HG03521 (cell line): ENCODE results near the gene EEF1AKMT2.
A peak's percentile ranks its signal among the peaks of the same experiment; 100 is the strongest.

Experiments
- ATAC-seq: cut with Tn5 transposase; IDR thresholded peaks from one replicate; pipeline ENCODE4 v1.9.1; 2021; ENCODE audit warnings: mild to moderate bottlenecking, moderate library complexity; ENCODE audit not compliant: unreplicated experiment

Gene EEF1AKMT2

GRCh38 chr10:124723826-124724225, 67.9 kb downstream of the EEF1AKMT2 start:
- ATAC-seq, result no peak

GRCh38 chr10:124722798-124723783, 68.6 kb downstream of the EEF1AKMT2 start:
- peak; percentile 60 for ATAC-seq

DNA sequence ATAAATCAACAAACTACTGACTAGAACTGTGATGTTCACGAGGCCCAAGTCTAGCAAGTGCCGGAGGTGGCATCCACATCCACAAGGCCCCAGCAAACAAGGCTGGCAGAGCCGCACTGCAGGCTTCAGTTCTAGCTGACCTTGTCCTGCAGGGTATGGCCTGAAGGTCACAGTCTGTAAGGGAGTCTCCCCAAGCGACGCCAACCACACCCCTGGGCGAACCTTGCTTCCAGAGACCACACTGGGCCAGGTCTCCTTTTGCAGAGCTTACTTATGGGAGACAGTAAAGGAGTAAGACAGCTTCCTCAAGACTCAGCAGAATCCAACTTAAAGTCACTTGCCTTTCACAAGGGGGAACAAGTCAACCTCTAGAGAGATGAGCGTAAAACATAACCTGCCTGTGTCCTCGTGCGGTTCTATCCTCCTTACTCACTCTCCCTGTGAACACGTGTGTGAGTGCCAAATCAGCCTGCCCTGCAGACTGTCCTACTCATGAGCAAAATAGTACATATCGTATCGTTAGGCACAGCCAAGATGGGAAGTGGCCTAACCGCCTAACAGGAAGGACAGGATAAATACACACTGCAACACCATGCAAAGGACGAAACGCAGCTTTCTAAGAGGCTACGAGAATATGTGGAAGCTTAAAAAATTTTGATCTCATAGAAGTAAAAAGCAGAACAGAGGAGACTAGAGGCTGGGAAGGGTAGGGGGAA, 70.2 kb downstream of the EEF1AKMT2 start:
- ATAC-seq, result no peak

- ATAC-seq, result peak; percentile 42
Observed at GRCh38 chr10:124719213-124719851, 72.4 kb downstream of the EEF1AKMT2 start.

DNA sequence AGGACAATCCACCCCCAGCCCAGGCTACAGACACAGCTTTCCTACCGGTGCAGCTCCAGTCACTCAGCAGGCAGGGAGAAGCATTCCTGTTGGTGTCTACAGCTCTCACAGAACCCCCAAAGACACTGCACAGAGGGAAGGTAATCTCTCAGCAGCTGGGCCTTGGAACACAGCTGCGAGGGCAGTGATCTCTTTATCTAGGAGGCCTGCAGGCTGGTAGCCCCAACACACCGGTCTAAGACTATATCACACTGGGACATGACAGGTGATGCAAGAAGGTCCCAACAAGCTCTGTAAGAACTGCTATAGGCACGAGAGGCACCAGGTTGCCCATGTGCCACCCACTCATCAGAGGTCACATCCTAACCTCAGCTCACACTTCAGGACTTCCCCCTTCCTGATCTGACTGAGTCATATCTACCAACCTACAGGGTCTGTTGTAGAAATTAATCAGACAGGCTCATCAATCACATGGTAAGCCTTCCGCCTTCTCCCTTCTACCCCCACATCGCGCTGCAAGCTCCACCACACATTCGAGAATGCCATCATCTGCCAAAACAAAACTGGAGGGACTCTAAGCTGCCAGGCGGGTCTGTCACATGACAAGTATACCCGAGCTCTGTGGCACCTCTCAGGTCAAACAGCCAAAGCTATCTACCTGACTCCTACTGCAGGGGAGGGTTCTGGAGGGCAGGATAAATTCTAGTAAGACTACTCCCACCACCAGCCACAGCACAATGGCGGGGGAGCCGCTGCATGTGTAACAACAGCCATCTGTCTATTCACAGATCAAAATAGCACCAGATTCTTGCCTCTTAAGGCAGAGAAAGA, 73.6 kb downstream of the EEF1AKMT2 start:
- peak; percentile 46 for ATAC-seq

GRCh38 chr10:124717041-124717757, 74.5 kb downstream of the EEF1AKMT2 start:
- no peak for ATAC-seq

GRCh38 chr10:124716369-124716768, 75.3 kb downstream of the EEF1AKMT2 start:
- ATAC-seq, result no peak

DNA sequence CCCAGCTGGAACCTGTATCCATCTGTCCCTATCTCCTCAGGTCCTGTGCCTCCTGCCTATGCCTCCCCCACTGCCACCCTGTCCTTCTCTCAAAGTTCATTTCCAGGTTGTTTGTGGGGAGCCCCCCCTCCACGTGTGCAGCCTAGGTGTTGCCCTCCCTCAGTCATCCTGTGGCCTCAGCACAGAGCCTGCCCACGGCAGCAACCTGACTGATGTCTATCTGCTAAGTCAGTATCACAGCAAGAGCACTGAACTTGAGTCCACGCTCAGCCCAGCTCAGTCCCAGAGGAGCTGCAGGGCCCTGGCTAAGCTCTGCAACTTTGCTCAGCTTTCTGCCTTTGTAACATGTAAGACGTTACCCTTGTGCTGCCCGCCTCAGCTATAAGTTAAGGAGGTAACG, 76.2 kb downstream of the EEF1AKMT2 start:
- ATAC-seq, result no peak

- ATAC-seq, result no peak
Observed at GRCh38 chr10:124713679-124714255, 77.9 kb downstream of the EEF1AKMT2 start.

- no peak for ATAC-seq
Observed at GRCh38 chr10:124712704-124713407, 78.8 kb downstream of the EEF1AKMT2 start.

DNA sequence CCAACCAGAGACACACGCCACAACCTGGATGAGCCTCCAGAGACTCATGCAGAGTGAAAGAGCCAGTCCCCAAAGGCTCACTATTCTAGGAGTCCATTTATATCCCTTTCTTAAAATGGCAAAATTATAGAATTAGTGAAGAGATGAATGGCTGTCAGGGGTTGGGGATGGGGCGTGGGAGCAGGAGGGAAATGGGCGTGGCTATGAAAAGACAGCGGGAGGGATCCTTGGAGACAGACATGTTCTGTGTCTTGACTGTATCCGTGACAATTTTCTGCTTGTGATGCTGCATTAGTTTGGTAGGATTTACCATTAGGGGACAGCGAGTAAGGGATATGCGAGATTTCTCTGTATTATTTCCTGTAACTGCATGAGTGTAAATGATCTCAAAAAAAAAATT, 80.5 kb downstream of the EEF1AKMT2 start:
- ATAC-seq, result no peak

GRCh38 chr10:124710266-124710881, 81.3 kb downstream of the EEF1AKMT2 start:
- ATAC-seq, result no peak

DNA sequence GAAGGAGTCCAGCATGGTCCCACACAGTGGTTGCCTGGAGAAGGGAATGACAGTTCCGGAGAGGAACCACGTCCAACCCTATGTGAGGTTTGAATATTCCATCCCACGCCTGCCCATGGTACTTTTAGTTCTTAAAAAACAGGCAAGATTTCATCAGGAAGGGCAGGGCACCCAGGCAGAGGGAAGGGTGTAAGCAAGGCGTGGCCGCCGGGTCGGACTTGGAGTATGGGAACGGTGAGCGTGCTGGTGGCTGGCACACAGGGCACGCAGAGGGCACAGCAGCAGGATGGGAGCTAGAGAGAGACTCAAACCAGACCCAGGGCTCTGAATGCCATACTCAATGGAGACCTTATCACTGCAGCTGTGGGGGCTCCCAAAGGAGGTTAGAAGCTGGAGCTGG, 81.8 kb downstream of the EEF1AKMT2 start:
- ATAC-seq, result no peak

GRCh38 chr10:124708922-124709520, 82.7 kb downstream of the EEF1AKMT2 start:
- no peak for ATAC-seq

DNA sequence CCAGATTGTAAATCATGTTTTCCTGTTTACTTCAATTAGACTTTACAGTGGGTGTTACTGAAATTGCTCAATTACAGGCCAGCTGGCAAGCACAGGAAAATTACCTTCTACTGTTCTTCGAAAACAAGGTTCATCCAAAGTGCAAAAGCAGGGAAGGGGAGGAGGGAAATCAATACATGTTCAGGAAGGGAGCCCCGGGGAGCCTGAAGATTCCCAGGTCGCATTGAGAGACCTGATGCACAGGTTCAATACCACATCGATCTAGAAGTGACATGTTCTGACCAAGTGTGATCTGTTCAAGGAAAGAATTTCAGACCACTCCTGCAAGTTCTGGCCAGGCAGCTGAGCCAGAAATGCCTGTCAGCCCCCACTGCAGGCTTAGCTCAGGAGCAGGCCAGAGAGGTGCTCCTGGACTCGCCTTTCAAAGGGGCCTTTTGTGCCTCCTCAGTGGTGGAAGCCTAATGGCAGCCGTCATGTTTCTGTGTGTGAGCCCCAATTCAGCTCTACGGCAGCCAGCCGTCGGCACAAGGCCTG, 83.4 kb downstream of the EEF1AKMT2 start:
- ATAC-seq, result no peak
